K562 (cell line): Measurements from ENCODE around the gene LRP1. TPM values are rescaled to one million over a fixed set of nuclear protein-coding genes. Genes with fewer than 3 reads are reported as not detected.

ENCODE experiments used
- ARID4B ChIP-seq: sonication (generic); formaldehyde crosslinking; IDR thresholded peaks from 2 replicates; pipeline ENCODE4 v1.8.0; 2022; ENCODE audit warnings: mild to moderate bottlenecking, missing genetic modification reagents
- DLX4 ChIP-seq: fragments of 250-450 bp; sonication (Bioruptor Pico); IDR thresholded peaks from 2 replicates; pipeline ENCODE4 v1.6.1; 2021; ENCODE audit warnings: mild to moderate bottlenecking
- MBD1 ChIP-seq: fragments of 250-450 bp; sonication (Bioruptor Pico); IDR thresholded peaks from 2 replicates; pipeline ENCODE4 v1.8.0; 2022; ENCODE audit warnings: inconsistent platforms
- MITF ChIP-seq: IDR thresholded peaks from 2 replicates; pipeline ENCODE4 v1.6.1; 2014; ENCODE audit warnings: antibody characterized with exemption
- NFYB ChIP-seq: IDR thresholded peaks from 2 replicates; pipeline ENCODE4 v1.6.1; 2011; ENCODE audit warnings: mild to moderate bottlenecking, moderate library complexity; ENCODE audit not compliant: insufficient read length; ENCODE audit errors: extremely low read depth
- THAP12 ChIP-seq: fragments of 250-450 bp; sonication (Bioruptor Pico); IDR thresholded peaks from 2 replicates; pipeline ENCODE4 v1.9.0; 2021; ENCODE audit warnings: mild to moderate bottlenecking, inconsistent platforms
- polyA plus RNA-seq, 8 experiments: library from polyadenylated mRNA; depleted of rRNA in 4 of 8; stranded (reverse) in 5 of 8; unstranded in 3 of 8; fragments of >200 nt; fragmentation: Nextera tagmentation in 2 of 8; fragmentation: Illumina TruSeq in 1 of 8; extraction: Ambion mirVana in 2 of 8; extraction: Trizol in 1 of 8; gene quantifications; 2 replicates each; pipeline versions ENCODE4 v1.2.1 to v1.2.3, GENCODE V29; 2011 to 2014; ENCODE audit warnings: inconsistent platforms in 1 of 8, missing spikeins in 1 of 8
- total RNA-seq, 7 experiments: library from RNA; depleted of rRNA in 6 of 7; stranded (reverse); fragments of >200 nt in 6 of 7; fragmentation: Illumina TruSeq in 2 of 7; extraction: Trizol in 2 of 7; gene quantifications; 2 replicates each; pipeline versions ENCODE4 v1.2.1 to v1.2.3, GENCODE V29; 2011 to 2021; ENCODE audit warnings: low replicate concordance in 1 of 7

LRP1 gene
- total and polyA plus RNA-seq, 9 of the 15 experiments (the other 6 are each of a cell fraction or from before 2014, with no cell fraction given), result 0.04 to 0.64 (median 0.19) TPM; not detected in 2

- TF ChIP-seq DLX4 (CRISPR knock-in tag) (no peak), NFYB (no peak), ARID4B (no peak), THAP12 (CRISPR knock-in tag) (no peak), MITF (no peak), MBD1 (CRISPR knock-in tag) (no peak)
These were observed 26.2 kb upstream of the LRP1 start (continued) for GRCh38 chr12:57101892-57102695.
